ENCODE measurements around the gene JMJD1C. TPM values are rescaled to one million over a fixed set of nuclear protein-coding genes. Genes with fewer than 3 reads are reported as not detected.
"Not testable (repeated sequence)": the region's sequence is repeated elsewhere in the genome, so short reads cannot be mapped to it uniquely, and the experiment has no call there.

Gene JMJD1C
- total RNA-seq, 4 donors from 2014 or later, result 127 to 330 (median 208) TPM

GRCh38 chr10:63154546-63155387 is 311.0 kb downstream of the JMJD1C start:
- Histone ChIP-seq H3K27me3 (no peaks in the 10 kb centered on the region), H3K36me3 (no peaks in the 10 kb centered on the region), H3K9me3 (no peaks in the 10 kb centered on the region), H3K4me1 (peaks cover 0 to 13% of the 10 kb centered on the region in 2 donors), H3K27ac (peak overlapping the region; percentile 69 to 83), H3K4me3 (no peak overlapping the region)
- intact Hi-C loops (cut with DNase I; ENCODE audit: low total_unique reads), result loop anchor here (5.0 kb wide), 1 partner anchor 717 kb away; no protein-coding TSS in a partner anchor
- no peak for DNase-seq
- TF ChIP-seq POLR2A (IDR thresholded peaks at IDR 0.05) (no peak), CTCF (IDR thresholded peaks at IDR 0.05) (no peak)

DNA sequence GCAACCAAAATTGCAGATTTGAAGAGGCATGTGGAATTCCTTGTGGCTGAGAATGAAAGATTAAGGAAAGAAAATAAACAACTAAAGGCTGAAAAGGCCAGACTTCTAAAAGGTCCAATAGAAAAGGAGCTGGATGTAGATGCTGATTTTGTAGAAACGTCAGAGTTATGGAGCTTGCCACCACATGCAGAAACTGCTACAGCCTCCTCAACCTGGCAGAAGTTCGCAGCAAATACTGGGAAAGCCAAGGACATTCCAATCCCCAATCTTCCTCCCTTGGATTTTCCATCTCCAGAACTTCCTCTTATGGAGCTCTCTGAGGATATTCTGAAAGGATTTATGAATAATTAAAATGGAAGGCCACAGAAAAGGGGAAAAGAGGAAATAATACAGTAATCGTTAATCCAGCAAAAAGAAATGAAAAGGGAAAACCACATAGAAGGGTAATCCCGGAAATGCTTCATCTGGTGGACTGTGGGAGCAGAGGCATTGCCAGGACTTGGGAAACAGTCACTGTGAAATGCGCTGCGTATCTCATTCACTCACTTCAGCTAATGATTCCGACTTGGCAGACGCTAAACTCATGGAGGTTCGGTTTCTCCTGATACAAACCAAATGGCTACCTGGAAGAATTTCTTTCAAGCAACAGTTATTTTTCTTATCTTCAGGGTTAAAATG is 311.8 kb downstream of the JMJD1C start:
- not testable (repeated sequence) for H3K27me3 ChIP-seq

GRCh38 chr10:63150745-63151144 is 315.0 kb downstream of the JMJD1C start:
- Histone ChIP-seq H3K27ac (no peak overlapping the region), H3K27me3 (no peaks in the 10 kb centered on the region), H3K36me3 (no peaks in the 10 kb centered on the region), H3K9me3 (no peaks in the 10 kb centered on the region), H3K4me3 (no peak overlapping the region), H3K4me1 (peaks cover 0 to 4% of the 10 kb centered on the region in 2 donors)
- intact Hi-C loops (cut with DNase I; ENCODE audit: low total_unique reads), result no loop called here
- no peak for TF ChIP-seq CTCF (IDR thresholded peaks at IDR 0.05)
- no peak for TF ChIP-seq POLR2A (IDR thresholded peaks at IDR 0.05)
- DNase-seq, result no peak

More for the DNA sequence above, 311.8 kb downstream of the JMJD1C start:
- H3K9me3 ChIP-seq; H3K4me3 ChIP-seq; H3K36me3 ChIP-seq; intact Hi-C loops (cut with DNase I; ENCODE audit: low total_unique reads): not testable (repeated sequence)
- peak overlapping the region; percentile 46 to 64 for H3K27ac ChIP-seq
- peaks cover 0 to 13% of the 10 kb centered on the region in 2 donors for H3K4me1 ChIP-seq
- peak in 1 of 2 donors; percentile 44 for DNase-seq

DNA sequence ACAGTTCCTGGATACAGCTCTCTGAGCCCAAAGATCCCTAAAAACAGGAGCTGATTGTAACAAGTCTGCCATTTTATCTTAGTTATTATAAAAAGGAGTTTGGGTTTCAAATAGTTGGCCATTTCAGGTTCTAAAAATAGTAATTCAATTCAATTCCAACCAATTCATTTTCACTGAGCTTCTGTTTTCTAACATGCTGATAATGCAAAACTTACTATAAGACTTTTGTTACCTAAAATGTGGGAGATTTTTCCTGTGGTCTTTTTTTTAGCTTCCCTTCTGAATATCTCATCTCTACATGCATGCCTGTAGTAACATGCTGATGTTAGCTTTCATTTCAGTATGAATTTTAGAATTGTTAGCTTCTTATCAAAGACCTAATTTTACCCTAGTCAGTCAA is 319.3 kb downstream of the JMJD1C start:
- no peak for DNase-seq
- Histone ChIP-seq H3K9me3 (no peaks in the 10 kb centered on the region), H3K27ac (peak overlapping the region; percentile 5 to 30), H3K4me3 (no peak overlapping the region), H3K36me3 (no peaks in the 10 kb centered on the region), H3K27me3 (no peaks in the 10 kb centered on the region), H3K4me1 (no peaks in the 10 kb centered on the region)
- intact Hi-C loops (cut with DNase I; ENCODE audit: low total_unique reads), result no loop called here
- TF ChIP-seq POLR2A (IDR thresholded peaks at IDR 0.05) (no peak), CTCF (IDR thresholded peaks at IDR 0.05) (no peak)

DNA sequence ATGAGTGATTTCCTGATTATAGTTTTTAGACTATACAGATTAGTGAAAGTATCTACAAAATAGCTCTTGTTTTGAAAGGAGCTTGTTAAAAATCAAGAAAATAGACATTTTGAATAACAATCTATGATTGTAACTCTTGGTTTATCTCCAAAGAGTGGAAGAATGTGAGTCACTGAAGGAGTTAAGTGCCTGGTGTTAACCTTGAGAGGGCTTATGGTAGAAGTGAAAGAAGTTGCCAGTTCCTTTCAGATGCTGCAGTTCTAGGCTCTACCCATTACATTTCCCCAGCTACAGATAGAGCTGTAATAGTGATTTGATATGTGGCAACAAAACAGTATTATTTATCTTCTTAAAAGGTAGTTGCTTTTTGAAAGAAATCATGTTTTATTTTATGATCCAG is 320.0 kb downstream of the JMJD1C start:
- Histone ChIP-seq H3K4me1 (no peaks in the 10 kb centered on the region), H3K4me3 (no peak overlapping the region), H3K36me3 (no peaks in the 10 kb centered on the region), H3K27me3 (no peaks in the 10 kb centered on the region), H3K27ac (peak overlapping the region; percentile 5 to 30), H3K9me3 (no peaks in the 10 kb centered on the region)
- no peak for DNase-seq
- TF ChIP-seq CTCF (IDR thresholded peaks at IDR 0.05) (no peak), POLR2A (IDR thresholded peaks at IDR 0.05) (no peak)
- intact Hi-C loops (cut with DNase I; ENCODE audit: low total_unique reads), result no loop called here
